HG03159 (cell line): Measurements from ENCODE around the gene INCENP.

ENCODE experiments used
- ATAC-seq: cut with Tn5 transposase; IDR thresholded peaks from one replicate; pipeline ENCODE4 v1.9.1; 2021; ENCODE audit warnings: mild to moderate bottlenecking, moderate library complexity; ENCODE audit not compliant: unreplicated experiment

INCENP gene

DNA sequence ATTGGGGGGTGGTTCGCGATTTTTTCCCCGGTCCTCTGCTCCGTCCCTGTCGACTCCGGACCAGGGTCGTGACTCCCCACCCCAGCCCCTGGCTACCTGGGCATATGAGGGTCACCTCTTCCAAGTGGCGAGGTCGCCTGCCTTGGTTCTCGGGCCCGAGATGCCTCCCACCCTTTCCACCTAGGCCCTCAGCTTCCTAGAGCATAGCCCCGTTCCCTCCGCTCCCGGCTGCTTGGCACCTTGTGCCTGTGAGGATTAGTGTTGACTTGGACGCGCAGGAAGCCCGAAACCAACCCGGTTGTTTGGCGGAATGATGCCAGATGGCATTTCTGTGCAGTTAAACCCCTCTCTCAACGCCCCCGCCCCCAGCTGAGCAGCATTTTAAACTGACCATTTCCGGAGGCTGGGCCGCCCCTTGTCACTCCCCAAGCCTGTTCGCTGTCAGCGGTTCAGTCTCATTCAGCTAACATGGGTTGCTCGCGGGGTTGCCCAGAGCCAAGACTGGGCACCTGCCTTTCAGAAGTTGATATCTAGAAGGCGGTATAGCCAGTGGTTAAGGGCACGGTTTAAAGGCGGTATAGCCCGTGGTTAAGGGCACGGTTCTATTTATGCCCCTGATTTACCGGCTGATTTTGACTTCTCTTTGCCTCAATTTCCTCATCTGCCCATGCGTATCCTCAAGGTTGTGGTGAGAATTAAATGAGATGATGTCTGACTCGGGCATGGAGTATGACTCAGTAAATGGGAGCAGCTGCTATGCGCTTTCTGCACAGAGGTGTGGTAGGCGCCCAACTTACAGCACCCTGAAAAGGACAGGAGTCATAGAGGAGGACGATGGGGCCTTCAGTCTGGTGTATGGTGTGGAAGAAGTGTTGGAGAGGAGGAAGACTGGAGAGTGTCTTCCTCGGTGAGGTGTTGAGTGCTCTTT lies 639 bp downstream of the INCENP start:
- ATAC-seq: peak; percentile 26

DNA sequence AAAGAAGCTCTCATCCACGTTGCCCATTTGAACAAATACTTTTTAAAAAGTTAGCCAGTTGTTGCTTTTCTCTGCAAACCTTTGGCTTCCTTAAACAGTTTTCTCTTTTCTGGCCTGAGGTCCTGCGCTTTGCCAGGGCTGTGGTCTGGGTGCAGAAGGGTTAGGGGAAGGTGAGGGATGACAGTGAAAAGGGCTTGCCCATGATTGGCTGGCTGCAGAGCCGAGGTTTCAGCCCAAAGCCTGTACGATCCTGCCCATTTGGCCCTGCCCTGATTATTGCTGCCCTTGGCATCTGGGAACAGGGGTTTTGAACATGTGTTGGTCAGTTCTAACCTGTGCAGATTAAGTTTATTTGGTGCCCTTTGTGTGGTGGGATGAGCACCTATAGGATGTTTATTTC lies 1.5 kb downstream of the INCENP start:
- ATAC-seq: no peak

GRCh38 chr11:62125881-62126280 lies 2.1 kb downstream of the INCENP start:
- ATAC-seq: no peak

DNA sequence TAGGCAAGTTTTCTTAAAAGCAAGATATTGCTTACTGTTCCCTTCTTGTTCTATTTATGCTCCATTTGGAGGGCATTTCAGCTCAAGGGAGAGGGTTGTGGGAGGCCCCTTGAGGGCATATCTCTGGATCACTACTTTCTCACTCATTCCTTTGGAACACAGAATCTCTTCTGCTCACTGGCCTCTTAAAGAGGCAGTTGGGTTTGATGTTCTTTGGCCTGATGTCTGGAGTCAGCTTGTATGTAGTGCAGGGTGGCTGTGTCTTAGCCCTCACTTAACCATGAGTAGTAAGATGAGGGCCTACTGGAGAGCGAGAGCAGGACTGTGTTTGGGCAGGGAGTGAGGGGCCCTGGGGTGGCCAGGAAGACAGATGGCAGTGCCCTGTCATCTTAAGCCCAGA lies 3.6 kb downstream of the INCENP start:
- ATAC-seq: no peak

DNA sequence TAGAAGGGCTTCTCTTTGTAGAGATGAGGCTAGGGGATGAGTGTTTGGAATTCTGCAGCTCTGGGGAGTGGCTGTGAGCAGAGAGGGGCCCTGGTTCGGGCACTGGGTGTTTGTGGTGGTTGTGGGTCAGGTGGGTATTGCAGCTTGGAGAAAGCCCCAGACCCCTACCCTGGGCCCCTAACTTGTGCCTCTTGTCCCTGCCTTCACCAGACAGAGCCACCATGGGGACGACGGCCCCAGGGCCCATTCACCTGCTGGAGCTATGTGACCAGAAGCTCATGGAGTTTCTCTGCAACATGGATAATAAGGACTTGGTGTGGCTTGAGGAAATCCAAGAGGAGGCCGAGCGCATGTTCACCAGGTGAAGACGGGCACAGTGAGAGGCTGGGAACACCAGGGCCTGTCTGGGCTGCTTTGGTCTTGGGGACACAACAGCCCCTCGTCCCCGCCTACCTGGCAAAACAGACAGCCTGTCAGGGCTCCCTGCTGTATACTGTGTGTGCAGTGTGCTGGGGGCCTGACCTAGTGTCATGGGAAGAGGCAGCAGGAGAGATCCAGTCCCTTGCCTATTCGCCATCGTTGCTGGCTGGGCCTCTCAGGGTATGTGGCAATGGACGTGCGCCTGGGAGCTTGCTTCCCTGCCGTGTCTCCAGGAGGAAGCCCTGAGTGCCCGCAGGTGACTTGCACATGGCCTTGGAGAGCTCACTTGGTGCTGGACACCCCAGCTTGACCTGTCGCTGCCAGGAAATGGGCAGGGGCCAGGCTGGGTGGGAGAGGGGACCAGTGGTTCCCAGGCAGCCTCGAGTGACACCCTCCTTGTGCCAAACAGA lies 4.3 kb downstream of the INCENP start:
- no peak for ATAC-seq

GRCh38 chr11:62128835-62129234 lies 5.0 kb downstream of the INCENP start:
- no peak for ATAC-seq

- ATAC-seq: no peak
Observed at GRCh38 chr11:62129590-62130282, 5.9 kb downstream of the INCENP start.

DNA sequence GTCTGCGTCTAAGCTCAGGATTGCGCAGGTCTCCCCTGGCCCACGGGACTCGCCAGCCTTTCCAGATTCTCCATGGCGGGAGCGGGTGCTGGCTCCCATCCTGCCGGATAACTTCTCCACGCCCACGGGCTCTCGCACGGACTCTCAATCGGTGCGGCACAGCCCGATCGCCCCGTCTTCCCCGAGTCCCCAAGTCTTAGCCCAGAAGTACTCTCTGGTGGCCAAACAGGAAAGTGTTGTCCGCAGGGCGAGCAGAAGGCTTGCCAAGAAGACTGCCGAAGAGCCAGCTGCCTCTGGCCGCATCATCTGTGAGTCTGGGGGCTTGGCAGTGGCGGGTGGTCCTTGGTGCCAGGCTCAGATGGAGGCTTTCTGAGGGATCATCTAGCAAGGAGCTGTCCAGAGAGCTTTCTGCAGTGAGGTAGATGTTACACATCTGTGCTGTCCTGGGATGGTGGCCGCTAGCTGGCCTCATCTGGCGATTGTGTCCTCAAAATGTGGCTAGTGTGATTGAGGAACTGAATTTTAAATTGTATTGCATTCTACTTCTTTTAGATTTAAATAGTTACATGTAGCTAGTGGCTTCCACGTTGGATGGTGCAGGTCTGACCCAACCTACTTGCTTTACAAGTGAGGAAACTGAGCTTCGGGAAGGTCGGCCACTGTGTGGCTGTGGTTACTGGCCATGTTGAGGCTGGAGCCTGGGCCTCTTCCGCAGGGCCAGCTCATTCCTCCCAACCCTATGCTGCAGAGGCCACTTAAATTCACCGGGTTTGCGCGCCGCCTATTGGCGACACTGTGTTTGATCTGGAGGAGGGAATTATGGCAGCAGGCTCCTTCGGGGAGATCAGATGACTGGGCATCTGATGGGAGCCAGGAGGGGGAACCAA lies 6.7 kb downstream of the INCENP start:
- no peak for ATAC-seq

DNA sequence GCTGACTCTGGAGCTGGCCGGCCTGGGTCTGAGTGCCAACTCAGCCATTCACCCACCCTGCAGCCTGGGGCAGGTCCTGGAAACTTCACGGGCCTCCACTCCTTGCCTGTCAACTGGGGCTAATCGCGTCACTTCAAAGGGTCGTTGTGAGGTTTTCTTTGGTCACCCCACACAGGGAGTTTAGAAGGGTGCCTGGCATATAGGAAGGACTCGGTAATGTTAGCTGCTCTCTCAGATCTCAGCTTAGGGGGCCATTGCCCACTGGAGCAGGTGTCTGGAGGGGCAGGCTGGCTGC lies 7.3 kb downstream of the INCENP start:
- no peak for ATAC-seq

DNA sequence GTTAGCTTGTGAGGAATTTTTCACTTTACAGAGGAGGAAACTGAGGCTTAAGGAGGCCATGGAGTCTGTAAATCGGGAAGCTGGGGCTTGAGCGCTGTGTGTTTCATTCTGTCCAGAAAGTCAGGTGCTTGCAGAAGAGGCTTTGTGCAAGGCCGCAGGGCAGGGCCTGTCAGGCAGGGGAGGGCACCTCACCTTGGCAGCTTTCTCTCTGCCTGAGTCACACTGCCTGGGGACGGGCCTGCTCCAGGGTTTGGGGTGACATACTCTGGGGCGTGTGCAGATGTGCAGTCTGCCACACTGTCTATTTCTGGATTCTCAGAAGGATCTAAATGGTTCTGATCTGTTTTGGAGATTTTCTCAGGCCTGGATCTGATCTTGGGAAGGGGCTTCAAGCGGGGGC lies 8.4 kb downstream of the INCENP start:
- no peak for ATAC-seq

- ATAC-seq: no peak
Observed at GRCh38 chr11:62132689-62133293, 9.0 kb downstream of the INCENP start.

DNA sequence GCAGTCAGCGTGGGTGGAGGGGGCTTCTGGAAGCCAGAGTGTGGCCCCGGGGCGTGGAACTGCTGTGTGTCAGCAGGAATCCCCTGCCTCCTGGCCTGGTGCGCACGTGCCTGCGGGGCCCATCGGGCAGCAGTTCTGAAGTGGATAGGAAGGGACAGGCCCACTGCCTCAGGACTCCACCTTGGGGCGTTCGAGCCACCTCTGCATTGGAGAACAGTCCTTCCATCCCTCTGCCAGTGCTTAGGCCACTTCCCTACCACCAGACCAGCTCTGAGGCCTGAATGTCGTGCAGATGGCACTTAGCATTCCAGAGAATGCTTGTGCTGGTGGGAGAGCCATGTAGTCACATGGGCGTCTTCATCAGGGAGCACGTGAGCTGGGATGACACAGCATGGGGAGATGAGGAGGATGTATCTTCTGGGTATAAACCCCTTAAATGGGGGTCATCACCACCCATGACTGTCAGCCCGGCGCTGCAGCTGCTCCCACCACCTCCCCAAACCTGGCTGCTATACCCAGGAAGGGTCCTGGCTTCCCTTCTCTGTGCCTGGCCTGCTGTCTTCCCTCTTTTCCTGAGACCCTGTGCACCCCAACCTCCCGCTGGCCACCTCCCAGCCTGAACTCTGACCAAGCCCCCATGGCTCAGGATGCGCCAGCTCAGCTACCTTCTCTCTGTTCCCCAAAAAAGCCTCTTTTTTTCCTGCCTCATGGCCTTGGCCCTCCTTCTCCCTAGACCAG lies 9.7 kb downstream of the INCENP start:
- ATAC-seq: no peak

DNA sequence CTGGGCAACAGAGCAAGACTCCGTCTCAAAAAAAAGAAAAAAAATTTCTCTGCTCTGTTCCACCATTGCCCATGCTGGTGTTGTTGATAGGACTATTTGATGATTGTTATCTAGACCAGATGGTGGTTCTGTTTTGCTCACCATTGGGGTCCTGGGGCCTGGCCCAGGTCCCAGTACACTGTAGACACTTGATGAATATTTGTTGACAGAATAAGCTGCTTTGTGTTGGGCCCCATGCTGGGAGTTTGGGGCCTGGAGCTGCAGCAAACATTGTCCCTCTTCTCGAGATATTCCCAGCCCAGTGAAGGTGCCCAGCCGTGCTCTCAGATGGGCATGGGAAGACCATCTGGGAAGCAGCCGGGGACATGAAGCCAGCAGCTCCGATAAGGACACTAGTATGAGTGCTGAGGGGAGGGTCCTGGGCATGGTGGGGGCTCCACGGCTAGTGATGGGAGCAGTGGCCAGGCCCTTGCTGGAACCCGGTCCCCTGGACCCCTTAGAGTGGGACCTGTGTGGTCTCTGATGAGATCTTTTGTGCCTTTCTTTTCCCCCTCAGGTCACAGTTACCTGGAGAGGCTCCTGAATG lies 13.6 kb downstream of the INCENP start:
- ATAC-seq: no peak

- no peak for ATAC-seq
Observed at GRCh38 chr11:62137881-62138629, 14.2 kb downstream of the INCENP start.

DNA sequence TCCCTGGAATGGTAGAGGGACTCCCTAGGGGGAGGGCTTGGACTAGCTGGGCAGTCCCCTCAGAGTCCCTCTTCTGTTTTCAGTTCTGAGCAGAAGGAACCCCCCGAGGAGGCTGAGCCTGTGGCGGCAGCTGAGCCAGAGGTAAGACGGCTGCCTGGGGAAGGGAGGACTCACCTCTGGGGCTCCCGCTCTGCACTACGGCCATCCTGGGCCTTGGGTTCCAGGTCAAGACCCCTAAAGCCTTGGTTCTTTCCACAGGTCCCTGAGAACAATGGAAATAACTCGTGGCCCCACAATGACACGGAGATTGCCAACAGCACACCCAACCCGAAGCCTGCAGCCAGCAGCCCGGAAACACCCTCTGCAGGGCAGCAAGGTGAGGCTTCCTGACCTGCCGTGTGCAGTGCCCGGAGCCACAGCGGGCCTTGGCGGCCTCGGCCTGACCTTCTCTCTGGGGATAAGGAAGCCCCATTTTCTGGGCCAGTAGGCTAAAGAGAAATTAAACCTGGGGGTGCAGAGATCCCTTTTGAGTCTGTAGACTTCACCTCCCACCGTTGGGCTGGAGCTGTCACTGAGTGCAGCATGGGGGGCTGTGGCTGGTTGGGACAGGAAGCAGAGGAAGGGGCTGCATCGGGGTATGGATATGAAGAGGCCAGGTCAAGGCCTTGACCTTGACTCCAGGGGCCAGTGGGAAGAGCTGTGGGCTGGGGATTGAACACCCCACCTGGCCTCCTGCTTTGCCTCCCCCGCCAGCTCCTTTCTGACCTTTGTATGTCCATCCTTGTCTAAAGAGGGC lies 15.0 kb downstream of the INCENP start:
- no peak for ATAC-seq

DNA sequence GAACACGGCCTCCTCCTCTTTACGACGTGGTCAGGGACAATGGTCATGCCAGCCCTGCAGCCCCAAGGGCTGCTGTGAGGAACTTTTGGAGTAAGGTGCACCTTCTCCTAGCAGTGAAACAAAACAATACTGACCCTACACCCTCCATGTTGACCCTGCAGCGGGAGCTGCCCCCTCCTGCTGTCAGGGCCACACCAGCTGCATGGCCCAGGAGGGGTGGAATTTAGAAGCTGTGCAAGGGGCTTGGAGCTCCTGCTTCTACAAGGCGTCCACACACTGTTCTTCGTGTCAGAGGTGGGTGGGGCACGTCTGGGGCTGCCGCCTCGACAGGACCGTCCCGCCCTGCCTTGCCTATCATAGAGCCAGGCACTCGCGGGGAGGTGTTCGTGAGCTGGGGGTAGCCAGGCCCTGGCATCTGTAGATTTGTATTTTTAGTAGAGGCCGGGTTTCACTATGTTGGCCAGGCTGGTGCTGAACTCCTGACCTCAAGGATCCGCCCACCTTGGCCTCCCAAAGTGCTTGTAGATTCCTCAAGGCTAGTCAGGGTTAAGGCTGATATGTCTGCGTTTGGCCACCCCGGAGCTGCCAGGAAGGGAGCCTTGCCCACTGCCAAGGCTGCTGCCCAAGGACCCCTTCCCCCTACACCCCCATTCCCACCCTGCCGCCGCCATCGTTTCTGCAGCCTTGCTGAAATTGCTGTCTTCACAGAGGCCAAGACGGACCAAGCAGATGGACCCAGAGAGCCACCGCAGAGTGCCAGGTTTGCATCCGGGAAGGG lies 15.9 kb downstream of the INCENP start:
- no peak for ATAC-seq
